Measurements from ENCODE around the gene C4A.

DNA sequence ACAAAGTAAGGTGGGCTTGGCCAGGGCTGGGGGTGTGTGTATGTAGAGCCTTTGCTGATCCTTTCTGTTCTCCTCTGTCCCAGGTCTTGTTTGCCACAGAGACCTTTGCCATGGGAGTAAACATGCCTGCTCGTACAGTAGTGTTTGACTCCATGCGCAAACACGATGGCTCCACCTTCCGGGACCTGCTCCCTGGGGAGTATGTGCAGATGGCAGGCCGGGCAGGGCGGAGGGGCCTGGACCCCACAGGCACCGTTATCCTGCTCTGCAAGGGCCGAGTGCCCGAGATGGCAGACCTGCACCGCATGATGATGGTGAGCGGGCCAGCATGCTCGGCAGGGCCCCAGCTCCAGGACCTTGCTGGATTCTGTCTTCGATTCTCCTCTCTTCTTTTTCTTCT lies 16.2 kb upstream of the C4A start:
- TF ChIP-seq POLR2A (IDR thresholded peaks at IDR 0.05; ENCODE audit: low read length) = no peak
- no peak for TF ChIP-seq GATA1 (IDR thresholded peaks at IDR 0.05; ENCODE audit: low read depth, low read length)

Data from erythroblast (primary cell).